Neural cell (in vitro differentiated cells): ENCODE measurements around the gene GCDH. TPM values are rescaled to one million over a fixed set of nuclear protein-coding genes. Genes with fewer than 3 reads are reported as not detected.

Experiments
- H2AFZ ChIP-seq: fragments of 200-600, 300-800 bp; sonication (generic), shearing (Covaris generic); 2 replicates; pipeline ENCODE4 v1.6.0; 2014; ENCODE audit warnings: low read depth, mild to moderate bottlenecking, antibody characterized with exemption, low read length, moderate library complexity
- H3F3A ChIP-seq: fragments of 200-600 bp; shearing (Covaris generic); 2 replicates; pipeline ENCODE4 v1.6.1; 2016; ENCODE audit warnings: mild to moderate bottlenecking, moderate library complexity, mixed read lengths, antibody characterized with exemption, low read length; ENCODE audit not compliant: insufficient read depth, poor library complexity, severe bottlenecking
- H3K27ac ChIP-seq: fragments of 200-600, 300-800 bp; sonication (generic), shearing (Covaris generic); 2 replicates; pipeline ENCODE4 v1.5.1; 2014; ENCODE audit warnings: mild to moderate bottlenecking, low read length, moderate library complexity
- H3K27me3 ChIP-seq: fragments of 300-800, 200-600 bp; sonication (generic), shearing (Covaris generic); 2 replicates; pipeline ENCODE4 v1.6.0; 2014; ENCODE audit warnings: mild to moderate bottlenecking, low read depth, low read length, moderate library complexity; ENCODE audit not compliant: insufficient read depth
- H3K36me3 ChIP-seq: fragments of 300-800, 200-600 bp; sonication (generic), shearing (Covaris generic); 2 replicates; pipeline ENCODE4 v1.5.1; 2014; ENCODE audit warnings: mild to moderate bottlenecking, antibody characterized with exemption, low read length, moderate library complexity; ENCODE audit not compliant: insufficient read depth
- H3K4me2 ChIP-seq: fragments of 300-800, 200-600 bp; sonication (generic), shearing (Covaris generic); 2 replicates; pipeline ENCODE4 v1.6.0; 2014; ENCODE audit warnings: mild to moderate bottlenecking, low read length
- H3K4me3 ChIP-seq: fragments of 300-800, 200-600 bp; sonication (generic), shearing (Covaris generic); 2 replicates; pipeline ENCODE4 v1.5.1; 2014; ENCODE audit warnings: mild to moderate bottlenecking, low read length, moderate library complexity
- H3K79me2 ChIP-seq: fragments of 200-600 bp; shearing (Covaris generic); replicated peaks from 2 replicates; pipeline ENCODE4 v1.6.0; 2014; ENCODE audit warnings: mild to moderate bottlenecking, low read length, moderate library complexity; ENCODE audit not compliant: insufficient read depth
- H3K9ac ChIP-seq: fragments of 300-800, 200-600 bp; sonication (generic), shearing (Covaris generic); 2 replicates; pipeline ENCODE4 v1.6.1; 2016; ENCODE audit warnings: mild to moderate bottlenecking, low read length, mixed read lengths
- H3K9me2 ChIP-seq: fragments of 200-600 bp; shearing (Covaris generic); 2 replicates; pipeline ENCODE4 v1.6.1; 2016; ENCODE audit warnings: mild to moderate bottlenecking, low read length, mixed read lengths; ENCODE audit not compliant: insufficient read depth
- H3K9me3 ChIP-seq: fragments of 200-600, 300-800 bp; sonication (generic), shearing (Covaris generic); 2 replicates; pipeline ENCODE4 v1.6.1; 2016; ENCODE audit warnings: mild to moderate bottlenecking, mixed run types, low read length, moderate library complexity, mixed read lengths
- H4K20me1 ChIP-seq: fragments of 200-600 bp; shearing (Covaris generic); 2 replicates; pipeline ENCODE4 v1.6.1; 2016; ENCODE audit warnings: mild to moderate bottlenecking, mixed run types; ENCODE audit not compliant: insufficient read depth
- CTCF ChIP-seq: fragments of 450-650 bp; IDR thresholded peaks from 2 replicates; pipeline ENCODE4 v1.5.1; 2014; ENCODE audit warnings: antibody characterized with exemption, mild to moderate bottlenecking, moderate library complexity; ENCODE audit not compliant: poor library complexity, severe bottlenecking
- EP300 ChIP-seq: fragments of 450-650 bp; conservative IDR thresholded peaks from 2 replicates; pipeline ENCODE4 v1.6.1; 2014; ENCODE audit warnings: antibody characterized with exemption, mild to moderate bottlenecking, moderate library complexity; ENCODE audit not compliant: poor library complexity, severe bottlenecking
- EZH2 ChIP-seq: fragments of 200-600, 300-800 bp; shearing (Covaris generic), sonication (generic); IDR thresholded peaks from 2 replicates; pipeline ENCODE4 v1.6.1; 2014; ENCODE audit warnings: antibody characterized with exemption, low read length, borderline replicate concordance, mild to moderate bottlenecking; ENCODE audit not compliant: insufficient read depth, poor library complexity, severe bottlenecking
- MXI1 ChIP-seq: fragments of 450-650 bp; conservative IDR thresholded peaks from 2 replicates; pipeline ENCODE4 v1.6.1; 2014; ENCODE audit warnings: antibody characterized with exemption, mild to moderate bottlenecking; ENCODE audit not compliant: poor library complexity, severe bottlenecking
- POLR2AphosphoS5 ChIP-seq: IDR thresholded peaks from 2 replicates; pipeline ENCODE4 v1.6.1; 2012
- RAD21 ChIP-seq: fragments of 450-650 bp; conservative IDR thresholded peaks from 2 replicates; pipeline ENCODE4 v1.6.1; 2014; ENCODE audit warnings: antibody characterized with exemption, mild to moderate bottlenecking, moderate library complexity
- SMC3 ChIP-seq: fragments of 450-650 bp; conservative IDR thresholded peaks from 2 replicates; pipeline ENCODE4 v1.6.1; 2014; ENCODE audit warnings: antibody characterized with exemption, mild to moderate bottlenecking, moderate library complexity; ENCODE audit not compliant: poor library complexity
- TAF1 ChIP-seq: IDR thresholded peaks from 2 replicates; pipeline ENCODE4 v1.6.1; 2012; ENCODE audit warnings: low read depth
- polyA plus RNA-seq: library from polyadenylated mRNA; depleted of rRNA; stranded (reverse); fragments of >200 nt; gene quantifications from 2 replicates; pipeline ENCODE4 v1.2.3, GENCODE V29; 2014
- TF ChIP-seq, protein P1 (sequence below): IDR thresholded peaks from 2 replicates; pipeline ENCODE4 v1.6.1; 2012; ENCODE audit warnings: borderline replicate concordance

The GCDH gene
- polyA plus RNA-seq, 1 donor from 2014 or later, result 35.4 TPM

- Histone ChIP-seq H3K36me3 (no peaks in the 10 kb centered on the region), H3K4me3 (no peak overlapping the region), H3K4me2 (no peak overlapping the region), H2AFZ (no peak overlapping the region), H3K9ac (no peak overlapping the region), H3F3A (peaks cover 5% of the 10 kb centered on the region), H3K79me2 (peaks cover 22% of the 10 kb centered on the region), H4K20me1 (no peaks in the 10 kb centered on the region), H3K9me2 (no peaks in the 10 kb centered on the region), H3K9me3 (no peaks in the 10 kb centered on the region), H3K27ac (no peak overlapping the region), H3K27me3 (no peaks in the 10 kb centered on the region)
- TF ChIP-seq CTCF, result no peak
- no peak for TF ChIP-seq POLR2AphosphoS5
- no peak for TF ChIP-seq EZH2
- TF ChIP-seq MXI1, result no peak
- no peak for TF ChIP-seq RAD21
- TF ChIP-seq EP300, result no peak
- no peak for TF ChIP-seq SMC3
- no peak for TF ChIP-seq TAF1
- TF ChIP-seq, protein P1, sequence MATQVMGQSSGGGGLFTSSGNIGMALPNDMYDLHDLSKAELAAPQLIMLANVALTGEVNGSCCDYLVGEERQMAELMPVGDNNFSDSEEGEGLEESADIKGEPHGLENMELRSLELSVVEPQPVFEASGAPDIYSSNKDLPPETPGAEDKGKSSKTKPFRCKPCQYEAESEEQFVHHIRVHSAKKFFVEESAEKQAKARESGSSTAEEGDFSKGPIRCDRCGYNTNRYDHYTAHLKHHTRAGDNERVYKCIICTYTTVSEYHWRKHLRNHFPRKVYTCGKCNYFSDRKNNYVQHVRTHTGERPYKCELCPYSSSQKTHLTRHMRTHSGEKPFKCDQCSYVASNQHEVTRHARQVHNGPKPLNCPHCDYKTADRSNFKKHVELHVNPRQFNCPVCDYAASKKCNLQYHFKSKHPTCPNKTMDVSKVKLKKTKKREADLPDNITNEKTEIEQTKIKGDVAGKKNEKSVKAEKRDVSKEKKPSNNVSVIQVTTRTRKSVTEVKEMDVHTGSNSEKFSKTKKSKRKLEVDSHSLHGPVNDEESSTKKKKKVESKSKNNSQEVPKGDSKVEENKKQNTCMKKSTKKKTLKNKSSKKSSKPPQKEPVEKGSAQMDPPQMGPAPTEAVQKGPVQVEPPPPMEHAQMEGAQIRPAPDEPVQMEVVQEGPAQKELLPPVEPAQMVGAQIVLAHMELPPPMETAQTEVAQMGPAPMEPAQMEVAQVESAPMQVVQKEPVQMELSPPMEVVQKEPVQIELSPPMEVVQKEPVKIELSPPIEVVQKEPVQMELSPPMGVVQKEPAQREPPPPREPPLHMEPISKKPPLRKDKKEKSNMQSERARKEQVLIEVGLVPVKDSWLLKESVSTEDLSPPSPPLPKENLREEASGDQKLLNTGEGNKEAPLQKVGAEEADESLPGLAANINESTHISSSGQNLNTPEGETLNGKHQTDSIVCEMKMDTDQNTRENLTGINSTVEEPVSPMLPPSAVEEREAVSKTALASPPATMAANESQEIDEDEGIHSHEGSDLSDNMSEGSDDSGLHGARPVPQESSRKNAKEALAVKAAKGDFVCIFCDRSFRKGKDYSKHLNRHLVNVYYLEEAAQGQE, result no peak
Observed at GRCh38 chr19:12940897-12941296, 49.9 kb downstream of the GCDH start.

- H4K20me1 ChIP-seq, result no peaks in the 10 kb centered on the region
- H3K4me3 ChIP-seq, result no peak overlapping the region
- no peak overlapping the region for H3K9ac ChIP-seq
- peaks cover 40% of the 10 kb centered on the region for H3K79me2 ChIP-seq
- TF ChIP-seq SMC3 (no peak), POLR2AphosphoS5 (no peak), RAD21 (no peak), EP300 (no peak), CTCF (no peak), MXI1 (no peak), EZH2 (no peak), TAF1 (no peak)
- TF ChIP-seq, protein P1, result no peak
- no peak overlapping the region for H2AFZ ChIP-seq
- no peak overlapping the region for H3K27ac ChIP-seq
- H3K36me3 ChIP-seq, result no peaks in the 10 kb centered on the region
- peaks cover 5% of the 10 kb centered on the region for H3F3A ChIP-seq
- H3K9me3 ChIP-seq, result no peaks in the 10 kb centered on the region
- no peak overlapping the region for H3K4me2 ChIP-seq
- H3K9me2 ChIP-seq, result no peaks in the 10 kb centered on the region
- H3K27me3 ChIP-seq, result no peaks in the 10 kb centered on the region
Observed at GRCh38 chr19:12943437-12944044, 52.6 kb downstream of the GCDH start.
